Activated B cell treated with CpG ODN at 0.5 μM for 24 hours (primary cell): ENCODE data around the gene SYF2. TPM values are rescaled to one million over a fixed set of nuclear protein-coding genes. Genes with fewer than 3 reads are reported as not detected.

Experiments used
- ATAC-seq: fragments of 200-7000 bp; cut with Tn5 transposase; one replicate; pipeline ENCODE4 v1.10.0; 2021; ENCODE audit warnings: low read depth, mild to moderate bottlenecking, moderate library complexity
- CTCF ChIA-PET: fragments of 350-600 bp; sonication (Branson Sonifier 250); formaldehyde crosslinking; loops from one replicate; lab custom pipeline; 2021; ENCODE audit warnings: antibody characterized with exemption; lab: Charles Lee
- POLR2A ChIA-PET: fragments of 350-600 bp; sonication (Branson Sonifier 250); formaldehyde crosslinking; loops from one replicate; lab custom pipeline; 2021; ENCODE audit warnings: antibody characterized with exemption; lab: Charles Lee
- DNase-seq: peaks from one replicate; pipeline ENCODE4 v3.0.0; 2022
- H3K27ac Mint-ChIP-seq: one replicate; pipeline ENCODE4 v1.8.0; 2020; ENCODE audit warnings: mixed read lengths
- H3K27me3 Mint-ChIP-seq: one replicate; pipeline ENCODE4 v1.8.0; 2021; ENCODE audit warnings: mixed read lengths
- H3K36me3 Mint-ChIP-seq: one replicate; pipeline ENCODE4 v1.8.0; 2021; ENCODE audit warnings: low read depth, mixed read lengths
- H3K4me1 Mint-ChIP-seq: one replicate; pipeline ENCODE4 v1.8.0; 2021; ENCODE audit warnings: mixed read lengths
- H3K4me3 Mint-ChIP-seq: one replicate; pipeline ENCODE4 v1.8.0; 2020; ENCODE audit warnings: mild to moderate bottlenecking, mixed read lengths
- H3K9me3 Mint-ChIP-seq: one replicate; pipeline ENCODE4 v1.8.0; 2020; ENCODE audit warnings: mixed read lengths
- intact Hi-C: fragments of 100-400 bp; cut with micrococcal nuclease; formaldehyde crosslinking; loops from one replicate; pipeline ENCODE4 v1.15.1; 2024
- total RNA-seq: library from RNA; stranded (reverse); gene quantifications from 2 replicates; pipeline ENCODE4 v1.2.3, GENCODE V29; 2022
- TF ChIP-seq, protein P1 (sequence below): fragments of 200-600 bp; IDR thresholded peaks from one replicate; pipeline ENCODE4 v1.8.0; 2022; ENCODE audit warnings: antibody characterized with exemption, mild to moderate bottlenecking

Gene SYF2
- total RNA-seq, 1 donor from 2014 or later: 51.1 TPM

DNA sequence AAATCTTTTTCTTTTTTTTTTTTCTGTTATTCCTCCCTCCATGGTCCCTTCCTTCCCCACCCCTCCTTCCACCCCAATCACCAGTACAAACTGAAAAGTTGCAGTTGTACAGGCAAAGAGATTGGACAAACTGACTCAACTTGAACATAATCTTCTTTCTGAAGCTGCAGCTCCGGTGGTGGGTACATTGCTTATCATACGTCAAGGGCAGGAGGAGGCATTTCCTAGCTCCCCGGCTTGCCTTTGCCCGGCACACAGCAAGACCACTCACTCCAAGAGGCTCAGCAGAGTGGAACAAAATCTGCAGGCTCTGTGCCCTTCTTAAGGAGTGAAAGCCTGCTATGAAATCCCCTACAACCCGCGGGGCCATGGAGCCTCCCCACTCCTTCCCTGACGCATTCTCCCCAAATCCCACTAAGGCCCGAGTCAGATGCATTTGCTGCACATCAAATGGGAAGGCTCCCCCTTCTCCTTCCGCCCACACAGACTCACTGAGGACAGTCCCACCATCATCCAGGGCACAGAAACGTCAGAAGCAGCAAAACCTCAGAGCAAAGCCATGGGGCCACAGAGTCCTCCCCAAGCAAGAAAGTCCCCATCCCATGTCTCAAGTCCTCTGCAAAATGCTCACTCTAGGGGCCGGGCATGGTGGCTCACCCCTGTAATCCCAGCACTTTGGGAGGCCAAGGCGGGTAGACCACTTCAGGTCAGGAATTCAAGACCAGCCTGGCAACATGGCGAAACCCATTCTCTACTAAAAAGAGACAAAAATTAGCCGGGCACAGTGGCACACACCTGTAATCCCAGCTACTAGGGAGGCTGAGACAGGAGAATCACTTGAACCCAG, 45.9 kb downstream of the SYF2 start:
- H3K9me3 Mint-ChIP-seq: no peaks in the 10 kb centered on the region
- H3K27ac Mint-ChIP-seq: no peak overlapping the region
- TF ChIP-seq, protein P1, sequence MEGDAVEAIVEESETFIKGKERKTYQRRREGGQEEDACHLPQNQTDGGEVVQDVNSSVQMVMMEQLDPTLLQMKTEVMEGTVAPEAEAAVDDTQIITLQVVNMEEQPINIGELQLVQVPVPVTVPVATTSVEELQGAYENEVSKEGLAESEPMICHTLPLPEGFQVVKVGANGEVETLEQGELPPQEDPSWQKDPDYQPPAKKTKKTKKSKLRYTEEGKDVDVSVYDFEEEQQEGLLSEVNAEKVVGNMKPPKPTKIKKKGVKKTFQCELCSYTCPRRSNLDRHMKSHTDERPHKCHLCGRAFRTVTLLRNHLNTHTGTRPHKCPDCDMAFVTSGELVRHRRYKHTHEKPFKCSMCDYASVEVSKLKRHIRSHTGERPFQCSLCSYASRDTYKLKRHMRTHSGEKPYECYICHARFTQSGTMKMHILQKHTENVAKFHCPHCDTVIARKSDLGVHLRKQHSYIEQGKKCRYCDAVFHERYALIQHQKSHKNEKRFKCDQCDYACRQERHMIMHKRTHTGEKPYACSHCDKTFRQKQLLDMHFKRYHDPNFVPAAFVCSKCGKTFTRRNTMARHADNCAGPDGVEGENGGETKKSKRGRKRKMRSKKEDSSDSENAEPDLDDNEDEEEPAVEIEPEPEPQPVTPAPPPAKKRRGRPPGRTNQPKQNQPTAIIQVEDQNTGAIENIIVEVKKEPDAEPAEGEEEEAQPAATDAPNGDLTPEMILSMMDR: no peak
- DNase-seq (no peak), ATAC-seq (no peak)
- intact Hi-C loops: no loop called here
- ChIA-PET CTCF (no interaction called here), POLR2A (no interaction called here)
- no peaks in the 10 kb centered on the region for H3K36me3 Mint-ChIP-seq
- no peaks in the 10 kb centered on the region for H3K4me1 Mint-ChIP-seq
- H3K27me3 Mint-ChIP-seq: peaks cover 16% of the 10 kb centered on the region
- H3K4me3 Mint-ChIP-seq: no peak overlapping the region

DNA sequence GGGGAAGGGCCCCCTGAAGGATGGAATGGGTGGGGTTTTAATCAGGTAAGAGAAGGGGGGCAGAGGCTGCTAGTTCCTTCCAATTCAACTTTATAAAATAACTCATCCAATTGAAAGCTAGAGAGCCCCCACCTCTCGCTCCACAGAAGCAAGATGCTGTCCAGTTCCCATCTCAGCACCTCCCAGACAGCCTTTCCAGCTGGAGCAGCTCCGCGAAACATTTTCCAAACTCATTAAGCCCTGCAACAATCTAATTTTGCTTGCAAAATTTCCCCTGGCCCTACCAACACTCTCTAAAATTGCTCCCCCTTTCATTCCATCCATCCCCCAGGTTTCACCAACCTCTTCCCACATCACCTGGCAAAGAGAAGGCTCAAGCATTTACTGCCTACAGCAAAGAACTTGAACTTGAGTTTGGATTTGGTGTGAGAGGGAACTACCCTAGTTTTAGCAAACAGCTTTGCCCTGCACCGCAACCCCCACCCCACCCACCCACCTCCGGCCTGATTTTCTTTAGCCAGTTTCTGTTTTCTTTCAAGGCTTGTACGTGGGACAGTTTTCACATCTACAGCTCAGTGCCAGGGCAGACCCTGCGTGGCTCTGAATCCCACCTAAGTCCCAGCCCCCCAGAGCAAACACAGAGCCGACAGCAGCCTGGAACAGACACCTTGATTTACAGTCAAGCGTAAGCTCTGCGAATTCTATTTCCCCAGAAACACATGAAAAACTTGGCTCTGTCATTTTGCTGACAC, 46.7 kb downstream of the SYF2 start:
- intact Hi-C loops: no loop called here
- no peaks in the 10 kb centered on the region for H3K4me1 Mint-ChIP-seq
- H3K9me3 Mint-ChIP-seq: no peaks in the 10 kb centered on the region
- H3K36me3 Mint-ChIP-seq: no peaks in the 10 kb centered on the region
- TF ChIP-seq, protein P1: no peak
- ChIA-PET POLR2A (no interaction called here), CTCF (no interaction called here)
- ATAC-seq (no peak), DNase-seq (no peak)
- peaks cover 16% of the 10 kb centered on the region for H3K27me3 Mint-ChIP-seq
- H3K4me3 Mint-ChIP-seq: no peak overlapping the region
- no peak overlapping the region for H3K27ac Mint-ChIP-seq

DNA sequence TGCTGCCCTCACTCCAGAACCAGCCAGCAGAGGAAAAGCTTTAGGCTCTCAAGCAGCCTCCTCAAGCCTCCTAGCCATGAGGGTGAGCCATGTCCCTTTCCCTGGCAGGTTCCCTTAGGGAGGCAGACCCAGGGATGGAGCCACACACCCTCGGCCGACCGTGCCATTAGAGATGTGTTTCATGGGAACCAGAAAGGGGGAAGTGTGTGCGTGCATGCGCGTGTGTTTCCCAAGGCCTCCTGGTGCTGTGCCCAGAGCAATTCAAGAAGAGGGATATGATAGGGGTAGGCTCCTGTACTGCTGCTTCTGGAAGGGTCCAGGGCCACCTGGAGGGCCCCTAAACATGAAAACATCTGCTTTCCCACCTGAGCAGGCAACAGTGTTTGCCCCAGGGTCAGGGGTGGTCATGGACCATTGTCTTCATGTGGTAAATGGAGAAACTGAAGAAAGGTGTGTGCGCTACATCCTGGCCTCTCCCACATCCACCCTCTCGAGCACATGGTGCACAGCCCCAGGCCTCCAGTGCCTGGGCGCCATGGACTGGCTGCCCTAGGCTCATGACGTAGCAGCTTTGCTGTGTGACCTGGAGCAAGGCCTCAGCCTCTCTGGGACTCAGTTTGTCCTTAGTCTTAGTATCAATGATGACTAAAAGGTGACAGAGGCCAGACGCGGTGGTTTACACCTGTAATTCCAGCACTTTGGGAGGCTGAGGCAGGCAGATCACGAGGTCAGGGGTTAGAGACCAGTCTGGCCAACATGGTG, 48.1 kb downstream of the SYF2 start:
- Mint-ChIP-seq H3K4me1 (no peaks in the 10 kb centered on the region), H3K4me3 (no peak overlapping the region), H3K27me3 (peaks cover 16% of the 10 kb centered on the region), H3K9me3 (no peaks in the 10 kb centered on the region), H3K27ac (no peak overlapping the region), H3K36me3 (no peaks in the 10 kb centered on the region)
- DNase-seq: no peak
- ChIA-PET POLR2A (no interaction called here), CTCF (no interaction called here)
- no peak for ATAC-seq
- TF ChIP-seq, protein P1: no peak
- intact Hi-C loops: no loop called here

DNA sequence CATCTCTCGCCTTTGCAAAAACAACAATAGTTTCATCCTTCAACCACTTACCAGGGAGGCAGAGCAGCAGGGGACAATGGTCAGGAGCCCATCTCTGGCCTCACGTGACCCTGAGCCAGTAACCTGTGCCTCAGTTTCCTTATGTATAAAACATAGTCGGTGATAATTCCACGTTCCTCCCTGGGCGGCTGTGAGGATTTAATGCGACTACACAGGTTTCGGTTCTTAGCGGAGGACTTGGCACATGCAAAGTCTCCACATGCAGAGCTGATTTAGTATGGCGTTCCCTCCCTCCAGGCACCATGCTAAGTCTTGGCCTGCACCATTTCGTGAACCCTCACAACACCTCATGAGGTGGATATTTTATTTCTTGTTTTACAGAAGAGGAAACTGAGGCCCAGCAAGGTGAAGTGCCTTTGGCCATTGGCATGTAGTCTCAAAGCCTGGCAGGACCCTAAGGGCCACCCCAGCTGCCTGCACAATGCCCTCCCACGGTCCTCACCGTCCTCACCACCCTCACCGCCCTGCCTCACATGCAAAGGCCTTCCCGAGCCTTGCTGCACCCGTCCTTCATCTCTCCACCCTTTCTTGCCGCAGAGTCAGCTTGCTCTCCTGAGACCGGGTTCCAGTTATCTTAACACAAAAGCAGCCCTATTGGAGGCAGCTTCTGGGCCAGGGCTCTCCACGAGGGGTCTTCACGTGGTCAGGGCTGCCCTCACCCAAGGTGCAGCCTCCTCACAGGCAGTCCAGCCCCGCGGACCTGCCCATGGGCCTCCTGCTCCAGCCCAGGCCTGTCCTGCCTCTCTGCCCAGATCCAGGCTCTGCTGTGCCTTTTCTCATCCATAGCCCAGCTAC, 48.9 kb downstream of the SYF2 start:
- Mint-ChIP-seq H3K4me1 (no peaks in the 10 kb centered on the region), H3K9me3 (no peaks in the 10 kb centered on the region), H3K36me3 (no peaks in the 10 kb centered on the region), H3K4me3 (no peak overlapping the region), H3K27me3 (peaks cover 16% of the 10 kb centered on the region), H3K27ac (no peak overlapping the region)
- CTCF ChIA-PET: no interaction called here
- intact Hi-C loops: no loop called here
- TF ChIP-seq, protein P1: no peak
- no peak for ATAC-seq
- DNase-seq: no peak
- POLR2A ChIA-PET: no interaction called here
